Lower lobe of right lung (tissue), 2 donors: ENCODE measurements around the gene DGCR2. TPM values are rescaled to one million over a fixed set of nuclear protein-coding genes. Genes with fewer than 3 reads are reported as not detected.
"Not testable (repeated sequence)": the region's sequence is repeated elsewhere in the genome, so short reads cannot be mapped to it uniquely, and the experiment has no call there.

ENCODE experiments used
- ATAC-seq, 2 donors: fragments of 200-7000 bp; cut with Tn5 transposase; one replicate each; pipeline ENCODE4 v1.9.1; 2020 to 2022; ENCODE audit warnings: mild to moderate bottlenecking in 2 of 2, moderate library complexity in 2 of 2
- DNase-seq: peaks from one replicate; pipeline ENCODE4 v3.0.0-alpha.2; 2020
- H3K27ac ChIP-seq: fragments of 200-600 bp; one replicate; pipeline ENCODE4 v1.8.0; 2022
- H3K27me3 ChIP-seq: fragments of 200-600 bp; one replicate; pipeline ENCODE4 v1.8.0; 2022; ENCODE audit warnings: low read depth
- H3K36me3 ChIP-seq: fragments of 200-600 bp; one replicate; pipeline ENCODE4 v1.8.0; 2022; ENCODE audit warnings: mild to moderate bottlenecking
- H3K4me1 ChIP-seq: fragments of 200-600 bp; one replicate; pipeline ENCODE4 v1.8.0; 2022
- H3K4me3 ChIP-seq: fragments of 200-600 bp; one replicate; pipeline ENCODE4 v1.8.0; 2022; ENCODE audit warnings: mild to moderate bottlenecking
- H3K9me3 ChIP-seq: fragments of 200-600 bp; one replicate; pipeline ENCODE4 v1.8.0; 2022
- CTCF ChIP-seq: fragments of 200-600 bp; IDR thresholded peaks from one replicate; pipeline ENCODE4 v1.8.0; 2022; ENCODE audit warnings: antibody characterized with exemption, mild to moderate bottlenecking
- intact Hi-C: fragments of 100-400 bp; cut with DNase I; formaldehyde crosslinking; loops from one replicate; pipeline ENCODE4 v1.11.0; 2022
- total RNA-seq: library from RNA; stranded (reverse); fragmentation: NEBNext Ultra II Directional; extraction: Animal tissue kit (Norgen Biotek cat#: 25700); gene quantifications from one replicate; pipeline ENCODE4 v1.2.1, GENCODE V29; 2021
- donor health status: DM: no; HTN: yes; CAD: no; lungs with severe emphysema.

Gene DGCR2
- total RNA-seq, 1 donor from 2014 or later, result 62.9 TPM

GRCh38 chr22:19027371-19028059 lies 94.7 kb downstream of the DGCR2 start:
- DNase-seq, intact Hi-C loops: not testable (repeated sequence)

DNA sequence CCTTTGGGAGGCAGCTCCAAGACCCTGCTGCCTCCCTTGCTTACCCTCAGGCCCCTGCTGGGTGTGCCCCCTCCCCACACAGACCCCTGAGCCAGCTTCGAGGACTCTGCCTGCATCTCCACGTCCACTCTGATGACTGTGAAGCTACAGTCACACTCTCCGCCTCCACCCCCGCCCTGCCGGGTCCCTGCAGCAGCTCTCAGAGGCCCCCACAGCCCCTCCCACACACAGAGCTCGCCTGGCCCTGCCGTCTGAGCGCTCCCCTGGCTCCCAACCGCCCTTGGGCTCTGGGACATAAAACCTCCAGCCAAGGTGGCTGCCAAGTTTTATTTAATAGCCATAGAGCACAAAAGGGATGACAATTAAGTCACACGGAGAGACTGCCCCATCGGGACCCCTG lies 96.1 kb downstream of the DGCR2 start:
- intact Hi-C loops, H3K27ac ChIP-seq, H3K4me1 ChIP-seq, H3K9me3 ChIP-seq, ATAC-seq, DNase-seq, H3K36me3 ChIP-seq, H3K4me3 ChIP-seq: not testable (repeated sequence)
- peaks cover 22% of the 10 kb centered on the region for H3K27me3 ChIP-seq

More at GRCh38 chr22:19027371-19028059, 94.7 kb downstream of the DGCR2 start:
- not testable (repeated sequence) for H3K36me3 ChIP-seq, H3K4me3 ChIP-seq, H3K9me3 ChIP-seq, H3K4me1 ChIP-seq, H3K27ac ChIP-seq, ATAC-seq
- H3K27me3 ChIP-seq, result peaks cover 22% of the 10 kb centered on the region

GRCh38 chr22:19024956-19025489 lies 97.2 kb downstream of the DGCR2 start:
- intact Hi-C loops, H3K36me3 ChIP-seq, H3K4me3 ChIP-seq, DNase-seq, H3K4me1 ChIP-seq, H3K9me3 ChIP-seq, ATAC-seq, H3K27ac ChIP-seq: not testable (repeated sequence)
- H3K27me3 ChIP-seq, result peaks cover 14% of the 10 kb centered on the region

DNA sequence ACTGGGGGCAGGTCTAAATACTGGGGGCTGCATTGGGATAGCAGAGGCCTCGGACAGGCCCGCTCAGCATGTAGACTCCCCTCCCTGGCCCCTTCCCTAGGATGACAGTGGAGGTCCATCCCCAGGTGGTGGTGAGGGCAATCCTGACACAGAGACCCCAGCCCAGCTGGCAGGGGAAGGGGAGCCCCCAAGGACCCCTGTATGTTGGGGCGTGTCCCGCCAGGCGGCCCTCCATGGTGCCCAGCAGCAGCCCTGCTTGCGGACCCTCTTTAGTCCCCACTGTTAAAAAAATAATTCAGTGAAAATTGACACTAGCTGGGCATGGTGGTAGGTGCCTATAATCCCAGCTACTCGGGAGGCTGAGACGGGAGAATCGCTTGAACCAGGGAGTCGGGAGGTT lies 98.3 kb downstream of the DGCR2 start:
- H3K27ac ChIP-seq, H3K36me3 ChIP-seq, H3K4me3 ChIP-seq, H3K9me3 ChIP-seq, DNase-seq, ATAC-seq, H3K4me1 ChIP-seq, intact Hi-C loops: not testable (repeated sequence)
- H3K27me3 ChIP-seq, result peaks cover 21% of the 10 kb centered on the region

- Histone ChIP-seq H3K27me3 (peaks cover 12% of the 10 kb centered on the region), H3K36me3 (no peaks in the 10 kb centered on the region), H3K27ac (no peak overlapping the region), H3K9me3 (no peaks in the 10 kb centered on the region), H3K4me1 (no peaks in the 10 kb centered on the region), H3K4me3 (no peak overlapping the region)
- no peak for TF ChIP-seq CTCF
- intact Hi-C loops, result no loop called here
- DNase-seq, result no peak
- no peak for ATAC-seq
Measured at GRCh38 chr22:19022755-19023154, 99.5 kb downstream of the DGCR2 start.

DNA sequence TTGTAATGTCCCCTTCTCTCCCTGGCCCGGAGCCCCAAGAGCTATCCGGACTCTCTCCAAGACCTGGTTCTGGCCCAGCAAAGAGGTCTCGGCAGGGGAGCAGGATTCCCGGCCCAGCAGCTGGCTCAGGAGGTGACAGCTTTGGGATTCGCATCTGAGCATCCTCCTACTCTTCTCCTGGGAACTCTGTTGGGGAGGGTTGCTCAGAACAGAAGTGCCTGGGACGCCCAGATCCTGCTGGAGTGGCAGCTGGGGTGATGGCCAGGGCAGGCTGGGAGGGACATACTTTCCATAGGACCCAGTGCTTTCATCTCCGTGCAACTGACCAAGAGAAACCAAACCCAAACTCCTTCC lies 102.6 kb downstream of the DGCR2 start:
- DNase-seq (no peak), ATAC-seq (no peak)
- Histone ChIP-seq H3K36me3 (no peaks in the 10 kb centered on the region), H3K9me3 (no peaks in the 10 kb centered on the region), H3K4me3 (no peak overlapping the region), H3K27me3 (peaks cover 12% of the 10 kb centered on the region), H3K27ac (no peak overlapping the region), H3K4me1 (no peaks in the 10 kb centered on the region)
- TF ChIP-seq CTCF, result no peak
- intact Hi-C loops, result no loop called here

GRCh38 chr22:19019029-19019678 lies 103.1 kb downstream of the DGCR2 start:
- H3K9me3 ChIP-seq, result no peaks in the 10 kb centered on the region
- no peak for TF ChIP-seq CTCF
- no peak overlapping the region for H3K4me3 ChIP-seq
- H3K27me3 ChIP-seq, result peaks cover 12% of the 10 kb centered on the region
- intact Hi-C loops, result no loop called here
- no peaks in the 10 kb centered on the region for H3K4me1 ChIP-seq
- no peak overlapping the region for H3K27ac ChIP-seq
- H3K36me3 ChIP-seq, result no peaks in the 10 kb centered on the region
- DNase-seq (no peak), ATAC-seq (no peak)
